Astrocyte of the spinal cord (primary cell): ENCODE measurements around the gene ZGPAT.

ENCODE experiments used
- DNase-seq: peaks from one replicate; pipeline ENCODE4 v3.0.0; 2011; ENCODE audit warnings: low read depth, low spot score
- H3K4me3 ChIP-seq: 2 replicates; pipeline ENCODE4 v1.5.1; 2011; ENCODE audit warnings: low read depth, mild to moderate bottlenecking, low read length, moderate library complexity
- in situ Hi-C: cut with HindIII; loops from 2 replicates; pipeline ENCODE4 v1.10.0; 2017; ENCODE audit warnings: low sequenced_read_pairs
- TF ChIP-seq, protein P1 (sequence below): IDR thresholded peaks from 2 replicates; pipeline ENCODE4 v1.5.1; 2012; ENCODE audit warnings: low read depth, mild to moderate bottlenecking, low read length, inconsistent platforms

ZGPAT gene

DNA sequence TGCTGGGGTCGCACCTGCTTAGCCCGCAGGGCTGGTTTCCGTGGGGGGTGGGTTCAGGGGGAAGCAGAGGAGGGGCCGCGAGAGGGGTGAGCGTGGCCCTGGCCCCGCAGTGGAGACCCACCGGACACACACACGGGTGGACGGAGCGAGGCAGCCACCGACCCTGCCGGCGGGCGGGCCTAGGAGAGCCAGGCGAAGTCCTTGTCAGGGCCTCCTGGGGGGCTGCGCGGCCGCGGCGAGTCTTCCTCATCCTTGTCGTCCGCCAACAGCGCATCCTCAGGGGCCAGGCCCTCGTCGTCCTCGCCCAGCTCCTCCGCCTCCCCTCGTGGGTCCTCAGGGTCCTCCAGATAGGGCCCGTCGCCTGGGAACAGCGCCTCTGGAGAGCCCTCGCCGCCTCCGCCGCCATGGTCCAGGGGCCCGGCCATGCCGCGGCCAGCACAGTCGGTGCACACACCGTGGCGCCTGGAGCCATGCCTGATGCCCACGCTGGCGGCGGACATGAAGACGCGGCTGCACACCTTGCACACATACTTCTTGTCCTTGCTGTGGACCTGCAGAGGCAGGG lies 39.0 kb downstream of the ZGPAT start:
- in situ Hi-C loops = no loop called here
- DNase-seq = no peak
- no peak overlapping the region for H3K4me3 ChIP-seq
- TF ChIP-seq, protein P1, sequence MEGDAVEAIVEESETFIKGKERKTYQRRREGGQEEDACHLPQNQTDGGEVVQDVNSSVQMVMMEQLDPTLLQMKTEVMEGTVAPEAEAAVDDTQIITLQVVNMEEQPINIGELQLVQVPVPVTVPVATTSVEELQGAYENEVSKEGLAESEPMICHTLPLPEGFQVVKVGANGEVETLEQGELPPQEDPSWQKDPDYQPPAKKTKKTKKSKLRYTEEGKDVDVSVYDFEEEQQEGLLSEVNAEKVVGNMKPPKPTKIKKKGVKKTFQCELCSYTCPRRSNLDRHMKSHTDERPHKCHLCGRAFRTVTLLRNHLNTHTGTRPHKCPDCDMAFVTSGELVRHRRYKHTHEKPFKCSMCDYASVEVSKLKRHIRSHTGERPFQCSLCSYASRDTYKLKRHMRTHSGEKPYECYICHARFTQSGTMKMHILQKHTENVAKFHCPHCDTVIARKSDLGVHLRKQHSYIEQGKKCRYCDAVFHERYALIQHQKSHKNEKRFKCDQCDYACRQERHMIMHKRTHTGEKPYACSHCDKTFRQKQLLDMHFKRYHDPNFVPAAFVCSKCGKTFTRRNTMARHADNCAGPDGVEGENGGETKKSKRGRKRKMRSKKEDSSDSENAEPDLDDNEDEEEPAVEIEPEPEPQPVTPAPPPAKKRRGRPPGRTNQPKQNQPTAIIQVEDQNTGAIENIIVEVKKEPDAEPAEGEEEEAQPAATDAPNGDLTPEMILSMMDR = no peak

- H3K4me3 ChIP-seq = no peak overlapping the region
- in situ Hi-C loops = no loop called here
- no peak for DNase-seq
- TF ChIP-seq, protein P1 = no peak
Observed at GRCh38 chr20:63747622-63748069, 39.8 kb downstream of the ZGPAT start.

GRCh38 chr20:63748070-63748933 lies 40.5 kb downstream of the ZGPAT start:
- no peak for DNase-seq
- in situ Hi-C loops = no loop called here
- H3K4me3 ChIP-seq = no peak overlapping the region
- TF ChIP-seq, protein P1 = no peak

GRCh38 chr20:63748934-63749270 lies 41.1 kb downstream of the ZGPAT start:
- no peak for DNase-seq
- TF ChIP-seq, protein P1 = no peak
- no peak overlapping the region for H3K4me3 ChIP-seq
- in situ Hi-C loops = no loop called here

DNA sequence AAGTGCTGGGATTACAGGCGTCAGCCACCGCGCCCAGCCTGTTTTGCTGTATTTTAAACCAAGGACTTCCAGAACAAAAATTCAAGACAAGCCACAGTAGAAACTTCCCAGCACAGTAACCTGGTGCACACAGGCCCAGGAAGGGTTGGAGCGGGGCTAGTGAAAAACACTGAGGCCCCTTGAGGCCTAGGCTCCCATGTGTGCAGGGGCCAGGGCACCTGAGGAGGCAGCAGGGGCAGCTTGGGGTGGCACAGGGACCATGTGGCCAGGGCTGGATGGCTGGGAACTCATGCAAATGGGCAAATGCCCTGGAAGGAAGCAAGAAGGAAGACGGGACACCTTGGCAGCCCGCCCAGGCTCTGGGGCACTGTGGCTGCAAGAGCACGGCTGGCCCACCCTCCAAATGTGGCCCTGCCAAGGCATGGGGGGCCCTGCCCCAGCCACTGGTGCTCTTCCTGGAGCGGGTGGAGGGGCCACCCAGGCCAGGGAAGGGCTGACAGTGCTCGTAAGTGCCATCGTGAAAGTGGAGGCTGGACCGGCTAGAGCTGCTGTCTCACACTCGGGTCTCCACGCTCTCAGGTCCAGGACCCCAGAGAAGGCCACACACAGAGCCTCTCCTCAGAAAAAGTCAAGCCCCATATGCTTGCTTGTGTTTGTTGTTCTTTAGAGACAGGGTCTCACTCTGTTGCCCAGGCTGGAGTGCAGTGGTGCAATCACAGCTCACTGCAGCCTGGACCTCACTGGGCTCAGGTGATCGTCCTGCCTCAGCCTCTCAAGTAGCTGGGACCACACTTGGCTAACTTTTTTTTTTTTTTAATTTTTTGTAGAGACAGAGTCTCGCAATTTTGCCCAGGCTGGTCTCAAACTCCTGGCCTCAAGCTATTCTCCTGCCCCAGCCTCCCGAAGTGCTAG lies 42.0 kb downstream of the ZGPAT start:
- TF ChIP-seq, protein P1 = no peak
- H3K4me3 ChIP-seq = no peak overlapping the region
- in situ Hi-C loops = no loop called here
- DNase-seq = no peak

DNA sequence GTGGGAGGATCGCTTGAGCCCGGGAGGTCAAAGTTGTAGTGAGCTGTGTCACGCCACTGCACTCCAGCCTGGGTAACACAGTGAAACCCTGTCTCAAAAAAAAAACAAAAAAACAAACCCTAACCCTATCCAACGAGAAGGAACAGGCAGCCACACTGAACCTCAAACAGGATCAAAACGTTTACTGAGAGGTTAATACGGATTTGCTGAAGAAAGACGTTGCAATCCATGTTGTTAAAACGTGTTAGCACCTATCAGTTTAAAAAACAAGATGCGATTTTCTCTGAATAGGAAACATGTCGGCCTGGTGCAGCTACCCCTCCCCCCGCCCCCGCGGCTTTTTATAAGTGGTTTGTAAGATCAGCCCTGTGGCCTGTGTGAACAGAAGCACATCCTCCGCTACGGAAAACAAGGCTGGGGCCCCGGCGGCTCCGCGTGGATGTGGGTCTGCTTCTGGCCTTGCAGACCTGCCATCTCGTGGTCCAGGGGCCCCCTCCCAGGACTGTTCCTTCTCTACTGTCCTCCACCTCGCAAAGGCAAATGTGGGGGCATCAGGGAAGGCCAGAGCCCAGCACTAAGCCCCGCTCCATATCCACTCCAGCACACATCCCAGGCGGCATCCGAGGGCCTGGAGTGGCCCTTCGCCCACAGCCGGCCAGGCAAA lies 43.1 kb downstream of the ZGPAT start:
- DNase-seq = no peak
- in situ Hi-C loops = no loop called here
- no peak overlapping the region for H3K4me3 ChIP-seq
- TF ChIP-seq, protein P1 = no peak
